GM19452 (cell line): ENCODE results near the gene MRM3.
A peak's percentile ranks its signal among the peaks of the same experiment; 100 is the strongest.
"Not testable (repeated sequence)": the region's sequence is repeated elsewhere in the genome, so short reads cannot be mapped to it uniquely, and the experiment has no call there.

Experiments
- ATAC-seq: cut with Tn5 transposase; IDR thresholded peaks from one replicate; pipeline ENCODE4 v1.9.1; 2021; ENCODE audit not compliant: unreplicated experiment

Gene MRM3, protein sequence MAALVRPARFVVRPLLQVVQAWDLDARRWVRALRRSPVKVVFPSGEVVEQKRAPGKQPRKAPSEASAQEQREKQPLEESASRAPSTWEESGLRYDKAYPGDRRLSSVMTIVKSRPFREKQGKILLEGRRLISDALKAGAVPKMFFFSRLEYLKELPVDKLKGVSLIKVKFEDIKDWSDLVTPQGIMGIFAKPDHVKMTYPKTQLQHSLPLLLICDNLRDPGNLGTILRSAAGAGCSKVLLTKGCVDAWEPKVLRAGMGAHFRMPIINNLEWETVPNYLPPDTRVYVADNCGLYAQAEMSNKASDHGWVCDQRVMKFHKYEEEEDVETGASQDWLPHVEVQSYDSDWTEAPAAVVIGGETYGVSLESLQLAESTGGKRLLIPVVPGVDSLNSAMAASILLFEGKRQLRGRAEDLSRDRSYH

DNA sequence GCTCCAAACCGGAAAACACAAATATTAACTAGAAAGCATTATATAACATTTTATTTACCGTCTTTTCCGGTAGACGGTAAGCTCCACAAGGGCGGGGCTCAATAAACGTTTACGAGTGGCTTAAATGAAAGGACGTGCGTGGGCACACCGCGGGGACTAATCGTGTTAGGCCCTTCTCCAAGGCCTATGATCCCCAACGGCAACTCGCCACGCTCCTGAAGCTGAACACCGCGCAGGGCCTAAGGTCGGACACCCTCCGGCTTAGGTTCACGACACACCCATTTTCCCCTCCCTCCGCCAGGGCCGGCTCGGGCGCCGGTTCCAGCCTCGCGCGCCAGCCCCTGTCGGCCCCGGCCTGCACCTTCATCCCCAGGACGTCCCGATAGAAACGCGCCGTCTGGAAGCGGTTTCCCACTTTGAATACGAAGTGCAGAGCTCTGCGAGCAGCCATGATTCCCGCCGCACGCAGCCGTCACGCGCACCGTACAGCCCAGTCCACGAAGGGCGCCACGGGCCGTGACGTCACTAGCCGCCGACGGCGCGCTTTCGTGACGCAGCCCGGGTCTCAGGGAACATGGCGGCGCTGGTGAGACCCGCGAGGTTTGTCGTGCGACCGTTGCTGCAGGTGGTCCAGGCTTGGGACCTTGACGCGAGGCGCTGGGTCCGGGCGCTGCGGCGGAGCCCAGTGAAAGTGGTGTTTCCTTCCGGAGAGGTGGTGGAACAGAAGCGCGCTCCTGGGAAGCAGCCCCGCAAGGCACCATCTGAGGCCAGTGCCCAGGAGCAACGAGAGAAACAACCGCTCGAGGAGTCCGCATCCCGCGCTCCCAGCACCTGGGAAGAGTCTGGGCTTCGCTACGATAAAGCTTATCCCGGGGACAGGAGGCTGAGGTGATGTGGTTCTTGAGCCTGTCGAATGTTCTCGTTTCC is at the start of gene MRM3, which contains the start of gene GLOD4:
MRM3 (plus strand) TSS at position 549 of the 927 bp plus-strand sequence; CDS start at position 575, 26 bp downstream.
GLOD4 (minus strand) TSS at position 476 of the 927 bp plus-strand sequence; CDS start at position 451, 25 bp downstream.
- peak; percentile 88 for ATAC-seq

DNA sequence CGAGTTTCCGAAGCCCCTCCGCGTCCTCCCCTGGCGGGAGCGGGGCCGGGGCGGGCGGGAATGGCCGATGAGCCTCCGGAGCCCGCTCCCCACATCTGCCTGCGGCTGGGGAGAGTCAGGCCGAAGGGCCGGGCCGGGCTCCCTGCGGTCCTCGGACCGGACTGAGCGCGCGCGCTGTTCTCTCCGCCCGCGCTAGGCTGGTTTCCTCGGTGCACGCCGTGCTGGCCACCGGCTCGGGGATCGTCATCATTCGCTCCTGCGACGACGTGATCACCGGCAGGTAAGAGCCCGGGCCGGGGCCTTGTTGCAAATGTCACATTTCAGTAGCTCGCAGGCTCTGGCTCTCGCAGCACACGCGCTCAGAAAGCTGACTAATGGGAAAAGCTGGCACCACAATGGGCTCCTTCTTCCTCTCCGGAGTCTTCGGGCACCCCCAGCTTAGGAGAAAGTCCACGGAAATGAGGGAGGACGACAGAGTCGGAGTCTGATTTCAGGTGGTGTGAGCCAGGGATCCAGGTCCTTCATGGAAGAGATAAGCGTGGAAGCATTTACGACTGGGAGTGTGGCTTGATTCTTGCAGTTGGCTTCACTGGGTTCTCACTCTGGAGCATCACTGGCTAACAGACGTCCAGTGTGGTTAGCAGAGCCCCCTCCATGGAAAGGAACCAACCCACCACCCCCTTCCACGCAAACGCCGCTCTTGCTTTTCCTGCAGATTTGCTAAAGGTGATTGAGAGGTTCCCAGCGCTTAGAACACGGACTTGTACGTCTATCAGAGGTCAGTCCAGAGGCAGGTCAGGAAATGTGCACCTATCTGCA is 49.0 kb upstream of the MRM3 start:
- ATAC-seq, result no peak

DNA sequence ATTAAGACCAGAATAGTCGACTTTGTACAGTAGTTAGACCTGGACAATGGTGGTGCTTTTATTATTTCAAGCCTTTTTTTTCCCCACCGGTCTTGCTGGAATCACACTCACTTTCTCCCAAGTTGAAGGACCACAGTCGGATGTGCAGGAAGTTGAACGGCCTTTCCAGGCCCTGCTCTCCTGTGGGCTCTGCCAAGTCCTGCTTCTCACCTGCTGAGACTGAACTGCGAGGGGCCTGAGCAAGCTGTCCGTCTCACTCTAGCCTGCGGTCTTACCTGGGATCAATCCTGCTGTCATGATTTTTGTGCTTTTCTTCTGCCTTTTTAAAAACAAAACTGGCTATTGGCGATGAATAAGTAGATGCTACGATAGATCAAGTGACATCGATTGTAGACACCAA is 48.4 kb upstream of the MRM3 start:
- ATAC-seq, result no peak

DNA sequence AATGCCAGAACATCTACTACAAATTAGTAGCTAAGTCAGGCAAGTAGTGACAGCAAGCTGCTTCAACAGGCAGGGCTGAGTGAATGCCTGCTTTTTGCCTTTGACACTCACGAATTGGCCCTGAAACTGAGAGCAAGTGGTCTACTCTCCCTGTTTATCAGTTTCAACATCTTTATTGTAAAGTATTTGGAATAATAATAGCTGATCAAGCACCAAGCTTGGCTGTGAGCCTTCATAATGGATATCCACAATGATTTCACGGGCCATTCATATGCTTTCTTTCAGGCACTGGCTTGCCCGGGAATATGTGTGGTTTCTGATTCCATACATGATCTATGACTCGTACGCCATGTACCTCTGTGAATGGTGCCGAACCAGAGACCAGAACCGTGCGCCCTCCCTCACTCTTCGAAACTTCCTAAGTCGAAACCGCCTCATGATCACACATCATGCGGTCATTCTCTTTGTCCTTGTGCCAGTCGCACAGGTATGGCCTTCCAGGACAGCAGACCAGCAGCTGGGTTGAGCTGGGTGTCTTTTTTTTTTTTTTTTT is 44.5 kb upstream of the MRM3 start:
- ATAC-seq, result no peak

DNA sequence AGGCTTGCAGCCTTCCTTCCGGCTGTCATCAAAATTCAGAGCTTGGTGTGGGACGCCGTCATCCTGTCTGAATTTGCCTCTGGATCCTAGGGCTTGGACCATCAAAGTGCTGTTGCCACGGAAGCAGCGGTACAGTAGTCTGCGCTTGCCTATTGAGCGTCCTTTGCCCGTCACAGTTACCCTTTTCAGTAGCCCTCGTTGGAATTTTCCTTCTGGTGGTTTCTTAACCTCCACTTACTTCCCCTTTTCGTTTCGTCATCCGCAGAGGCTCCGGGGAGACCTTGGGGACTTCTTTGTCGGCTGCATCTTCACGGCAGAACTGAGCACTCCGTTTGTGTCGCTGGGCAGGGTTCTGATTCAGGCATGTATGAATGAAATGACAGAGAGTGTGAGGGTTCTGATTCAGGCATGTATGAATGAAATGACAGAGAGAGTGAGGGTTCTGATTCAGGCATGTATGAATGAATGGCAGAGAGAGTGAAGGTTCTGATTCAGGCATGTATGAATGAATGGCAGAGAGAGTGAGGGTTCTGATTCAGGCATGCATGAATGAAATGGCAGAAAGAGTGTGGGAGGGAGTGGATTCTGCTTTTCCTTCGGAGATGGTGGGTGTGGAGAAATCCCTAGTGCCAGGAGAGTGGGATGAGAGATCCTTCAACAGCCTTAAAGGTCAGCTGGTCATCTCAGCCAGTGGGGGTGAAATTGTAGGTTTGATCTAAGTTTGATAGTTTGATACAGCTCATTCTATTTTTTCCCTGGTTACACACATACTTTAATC is 41.7 kb upstream of the MRM3 start:
- peak; percentile 74 for ATAC-seq

DNA sequence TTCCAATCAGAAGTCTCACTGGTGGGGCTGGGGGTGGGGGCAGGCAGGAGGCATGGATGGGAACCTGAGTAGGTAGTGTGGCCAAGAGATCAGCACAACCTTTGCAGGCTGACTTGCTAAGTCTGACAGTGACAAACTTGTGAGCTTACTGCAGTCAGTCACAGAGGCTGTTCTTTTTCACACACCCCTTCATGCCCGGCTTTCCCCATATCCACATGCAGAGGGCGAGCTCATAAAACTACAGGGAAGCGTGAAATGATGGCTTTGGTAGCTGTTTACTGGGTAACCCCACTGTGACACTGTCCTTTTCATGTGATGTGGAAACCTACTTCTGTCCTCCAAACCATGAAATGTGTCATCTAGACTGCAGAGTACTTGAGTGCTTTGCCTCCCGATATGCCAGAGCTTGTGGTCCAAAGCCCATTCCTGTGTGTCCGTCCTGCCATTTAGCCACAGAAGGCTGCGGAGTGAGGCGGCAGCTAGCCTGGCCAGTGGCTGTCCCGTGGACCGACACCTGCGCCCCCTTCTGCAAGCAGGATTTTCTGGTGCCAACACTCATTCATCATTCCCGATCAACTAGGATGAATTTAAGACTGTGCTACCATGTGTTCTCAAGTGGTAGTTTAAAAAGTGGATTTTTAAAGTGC is 39.9 kb upstream of the MRM3 start:
- ATAC-seq, result no peak

DNA sequence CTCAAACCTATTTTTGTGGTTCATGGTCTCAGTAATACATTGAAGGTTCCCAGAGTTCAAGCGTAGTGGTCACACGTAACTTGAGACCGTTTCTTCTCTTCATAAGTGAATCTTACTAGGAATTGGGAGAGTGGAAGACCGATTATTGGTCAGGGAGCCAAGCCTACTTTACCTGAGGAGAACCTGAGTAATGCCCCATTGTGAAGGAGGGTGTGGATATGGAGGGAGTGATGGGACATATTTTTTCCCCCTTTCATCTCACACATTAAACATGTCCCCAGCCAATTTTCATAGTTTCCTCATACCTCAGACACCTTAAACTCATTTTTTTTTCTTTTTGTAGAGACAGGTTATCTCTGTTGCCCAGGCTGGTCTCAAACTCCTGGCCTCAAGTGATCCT is 39.0 kb upstream of the MRM3 start:
- no peak for ATAC-seq

DNA sequence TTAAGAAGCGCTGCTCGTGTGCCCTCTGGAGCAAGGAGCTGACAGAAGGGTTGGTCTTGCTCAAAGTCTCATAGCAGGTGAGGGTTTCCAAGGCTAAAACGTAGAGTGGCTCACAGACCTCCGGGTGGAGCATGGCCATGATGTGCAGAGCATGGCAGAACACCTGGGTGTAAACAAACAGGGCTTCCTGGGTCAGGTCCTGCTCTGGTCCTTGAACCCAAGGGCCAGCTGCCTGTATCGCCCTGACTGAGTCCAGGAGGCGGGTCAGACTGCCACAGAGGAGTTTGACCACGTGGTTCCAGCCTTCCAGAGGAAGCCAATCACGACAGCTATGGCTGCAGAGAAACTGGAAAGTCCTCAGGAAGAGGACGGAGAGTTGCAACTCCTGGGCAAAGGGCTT is 37.2 kb upstream of the MRM3 start:
- no peak for ATAC-seq

DNA sequence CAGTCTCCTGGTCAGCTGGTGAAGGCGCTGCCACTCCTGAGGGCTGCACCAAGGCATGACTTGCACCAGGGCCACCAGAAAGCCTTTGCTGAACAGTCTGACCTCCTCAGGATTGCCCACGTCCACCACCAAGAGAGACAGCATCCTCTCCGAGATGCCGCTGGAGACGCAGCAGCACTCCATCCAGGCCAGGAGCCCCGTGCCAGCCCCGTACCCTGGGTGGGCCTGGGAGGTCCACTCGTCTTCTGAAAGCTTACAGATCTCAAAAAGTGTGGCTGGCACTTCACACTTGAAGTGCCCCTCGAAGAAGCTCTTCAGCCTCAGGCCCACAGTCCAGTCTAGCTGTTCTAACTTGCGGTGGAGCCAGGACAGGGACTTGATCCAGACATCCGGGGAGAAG is 36.7 kb upstream of the MRM3 start:
- ATAC-seq, result no peak

DNA sequence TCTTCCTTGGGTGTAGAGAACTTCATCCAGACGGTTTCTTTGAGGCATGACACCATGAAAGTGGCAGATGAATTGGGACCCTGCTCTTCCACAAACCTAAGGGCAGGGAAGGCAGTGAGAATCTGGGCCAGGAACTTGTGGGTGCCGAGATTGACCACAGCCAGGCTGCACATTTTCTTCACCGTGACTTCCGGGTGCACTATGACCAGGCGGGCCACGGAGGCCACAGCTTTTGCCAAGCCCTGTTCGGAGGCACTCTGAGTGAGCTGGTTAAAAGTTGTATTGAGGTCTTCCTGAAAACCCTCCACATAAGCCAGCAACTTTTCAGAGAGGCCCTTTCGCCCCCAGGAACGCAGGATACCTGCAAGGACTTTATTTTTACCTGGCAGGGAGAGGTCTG is 36.0 kb upstream of the MRM3 start:
- ATAC-seq, result no peak

DNA sequence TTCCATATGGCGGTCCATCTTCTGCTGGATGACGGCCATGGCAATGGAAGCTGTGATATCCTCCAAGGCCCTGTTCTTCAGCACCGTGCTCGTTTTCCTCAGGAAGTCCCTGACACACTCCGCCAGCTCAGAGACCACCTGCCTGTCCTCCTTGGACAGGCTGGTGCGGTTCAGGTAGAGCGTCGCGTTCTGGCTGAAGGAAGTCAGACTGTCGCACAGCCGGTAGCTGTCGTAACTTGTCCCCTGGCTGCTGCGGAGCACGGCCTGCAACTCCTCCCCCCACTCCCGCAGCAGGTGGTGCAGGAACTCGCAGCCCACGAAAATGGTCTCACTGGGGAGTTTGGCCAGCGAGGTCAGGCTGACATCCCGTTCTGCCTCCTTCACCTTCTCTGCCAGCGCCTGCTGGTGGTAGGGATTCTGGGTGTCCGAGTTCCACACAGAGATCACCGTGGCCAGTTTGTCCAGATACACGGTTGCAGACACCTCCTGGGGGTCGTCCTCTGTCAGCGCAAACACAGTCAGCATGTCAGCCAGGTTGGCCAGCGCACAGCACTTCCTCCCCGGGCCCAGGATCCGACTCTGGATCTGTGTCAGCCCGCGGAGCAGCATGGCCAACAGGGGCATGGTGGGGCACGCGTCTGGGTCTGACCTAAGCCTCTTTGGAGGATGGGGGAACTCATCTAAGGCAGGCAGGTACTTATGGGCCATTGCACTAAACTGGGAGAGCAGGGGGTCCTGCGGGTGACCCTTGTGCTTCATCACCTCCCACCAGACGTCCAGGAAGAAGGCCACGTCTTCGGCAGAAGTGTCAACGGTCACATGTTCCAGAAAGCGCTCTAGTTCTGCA is 35.1 kb upstream of the MRM3 start:
- ATAC-seq, result no peak

DNA sequence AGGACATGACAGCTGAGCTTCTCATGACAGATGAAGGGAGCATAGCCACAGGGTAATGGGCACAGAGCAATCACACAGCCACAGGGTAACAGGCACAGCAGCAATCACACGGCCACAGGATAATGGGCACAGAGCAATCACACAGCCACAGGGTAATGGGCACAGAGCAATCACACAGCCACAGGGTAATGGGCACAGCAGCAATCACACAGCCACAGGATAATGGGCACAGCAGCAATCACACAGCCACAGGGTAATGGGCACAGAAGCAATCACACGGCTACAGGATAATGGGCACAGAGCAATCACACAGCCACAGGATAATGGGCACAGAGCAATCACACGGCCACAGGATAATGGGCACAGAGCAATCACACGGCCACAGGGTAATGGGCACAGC is 33.5 kb upstream of the MRM3 start:
- not testable (repeated sequence) for ATAC-seq

DNA sequence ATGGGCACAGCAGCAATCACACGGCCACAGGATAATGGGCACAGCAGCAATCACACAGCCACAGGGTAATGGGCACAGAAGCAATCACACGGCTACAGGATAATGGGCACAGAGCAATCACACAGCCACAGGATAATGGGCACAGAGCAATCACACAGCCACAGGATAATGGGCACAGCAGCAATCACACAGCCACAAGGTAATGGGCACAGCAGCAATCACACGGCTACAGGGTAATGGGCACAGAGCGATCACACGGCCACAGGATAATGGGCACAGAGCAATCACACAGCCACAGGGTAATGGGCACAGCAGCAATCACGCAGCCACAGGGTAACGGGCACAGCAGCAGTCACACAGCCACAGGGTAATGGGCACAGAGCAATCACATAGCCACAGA is 32.8 kb upstream of the MRM3 start:
- ATAC-seq, result not testable (repeated sequence)

DNA sequence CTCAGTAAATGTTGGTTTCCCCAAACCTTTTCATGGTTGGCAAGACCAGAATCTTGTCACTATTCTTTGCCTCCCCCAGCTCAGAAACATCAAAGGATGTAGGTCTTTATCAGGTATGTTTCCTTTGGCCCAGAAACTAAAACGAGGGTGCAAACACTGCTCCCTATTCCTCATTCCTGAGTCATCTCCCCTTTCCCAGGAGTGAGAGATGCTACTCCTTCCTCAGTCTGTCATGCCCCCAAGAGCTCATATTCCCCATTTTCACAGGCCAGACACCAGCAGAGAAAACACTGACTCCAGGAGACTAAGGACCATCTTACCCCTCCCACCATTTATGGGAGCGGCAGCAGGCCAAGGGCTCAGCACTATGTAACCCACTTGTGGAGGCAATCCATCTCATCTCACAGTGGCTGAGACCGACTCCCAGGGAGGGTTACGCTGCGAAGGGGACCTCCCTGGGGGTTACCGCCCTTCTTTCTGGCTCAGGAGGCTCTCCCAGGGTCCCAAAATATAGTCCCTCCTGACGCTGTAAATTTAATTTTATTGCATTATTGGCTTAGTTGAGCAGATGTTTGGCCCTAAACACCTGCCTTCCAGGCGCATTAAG is 31.6 kb upstream of the MRM3 start:
- ATAC-seq, result no peak

DNA sequence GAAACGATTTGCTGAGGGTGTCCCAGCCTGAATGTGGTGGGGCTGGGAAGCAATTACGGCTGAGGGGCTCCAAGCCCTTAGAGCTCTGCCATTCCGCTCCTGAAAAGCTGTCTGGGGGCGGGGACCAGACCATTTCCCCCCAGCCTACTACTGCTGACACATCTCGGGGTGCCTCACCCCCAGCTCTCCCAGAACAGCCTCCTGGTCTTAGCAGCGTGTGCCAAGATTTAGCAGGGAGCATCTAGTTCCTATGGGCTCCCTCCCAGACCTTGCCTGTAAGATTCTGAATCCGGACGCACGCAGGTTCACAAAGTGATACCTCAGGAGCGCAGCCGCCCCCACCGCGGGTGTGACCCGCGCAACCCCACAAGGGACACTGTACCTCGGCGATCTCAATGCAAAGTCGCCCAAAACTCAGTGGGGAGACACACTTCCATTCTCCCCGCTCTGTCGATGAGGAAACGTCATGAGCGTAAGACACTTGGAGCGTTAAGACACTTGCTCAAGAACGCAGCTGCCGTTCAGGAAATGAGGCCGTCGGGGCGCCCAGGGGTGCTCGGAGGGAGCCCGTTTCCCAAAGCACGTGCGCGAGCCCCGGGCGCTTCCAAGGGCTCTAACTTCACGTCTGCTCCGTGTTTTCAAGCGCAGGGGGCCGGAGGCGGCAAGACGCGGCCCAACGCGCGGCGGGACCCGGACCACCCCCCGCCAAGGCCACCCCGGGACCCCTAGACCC is 30.7 kb upstream of the MRM3 start:
- peak; percentile 37 for ATAC-seq

DNA sequence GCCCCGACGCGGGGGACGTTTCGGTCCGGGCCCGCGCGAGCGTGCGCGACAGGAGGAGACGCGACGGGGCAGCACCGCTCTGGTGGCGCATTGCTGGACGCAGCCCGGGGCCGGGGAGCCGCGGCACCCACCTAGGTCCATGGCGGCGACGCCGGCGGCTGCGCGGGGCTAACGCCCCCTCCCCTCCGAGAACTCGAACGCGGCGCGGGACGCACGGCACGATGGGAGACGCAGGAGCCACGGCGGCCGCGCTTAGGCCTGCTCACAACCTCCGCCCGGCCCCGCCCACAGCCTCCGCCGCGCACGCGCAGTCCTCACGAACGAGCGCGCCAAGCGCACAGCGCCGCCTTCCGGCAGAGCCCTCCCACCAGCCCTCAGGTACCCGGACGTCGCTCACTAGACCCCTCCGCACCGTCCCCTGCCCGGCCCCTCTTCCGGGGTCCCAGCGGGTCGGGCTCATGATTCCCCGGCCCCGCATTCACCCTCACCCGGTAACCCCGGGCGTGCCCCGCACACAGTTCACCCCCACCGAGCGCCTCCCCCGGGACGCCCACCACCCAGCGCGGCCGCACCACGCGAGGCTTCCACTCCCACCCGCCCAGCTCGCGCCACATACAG is 30.0 kb upstream of the MRM3 start, which contains the start of gene GEMIN4:
GEMIN4 (minus strand) TSS at position 263 of the 618 bp plus-strand sequence; CDS start at position 141, 122 bp downstream.
- ATAC-seq, result peak; percentile 79
